ENCODE measurements around the gene POMZP3.
"Not testable (repeated sequence)": the region's sequence is repeated elsewhere in the genome, so short reads cannot be mapped to it uniquely, and the experiment has no call there.

Gene POMZP3

GRCh38 chr7:76586585-76587315 is 40.3 kb downstream of the POMZP3 start:
- DNase-seq (ENCODE audit: low read depth), result not testable (repeated sequence)

GRCh38 chr7:76583636-76584281 is 43.3 kb downstream of the POMZP3 start:
- not testable (repeated sequence) for DNase-seq (ENCODE audit: low read depth)

- not testable (repeated sequence) for DNase-seq (ENCODE audit: low read depth)
Observed at GRCh38 chr7:76582848-76583631, 44.0 kb downstream of the POMZP3 start.

- not testable (repeated sequence) for DNase-seq (ENCODE audit: low read depth)
Observed at GRCh38 chr7:76575919-76576655, 51.0 kb downstream of the POMZP3 start.

- DNase-seq (ENCODE audit: low read depth), result not testable (repeated sequence)
Observed at GRCh38 chr7:76575431-76575830, 51.6 kb downstream of the POMZP3 start.

- not testable (repeated sequence) for DNase-seq (ENCODE audit: low read depth)
Observed at GRCh38 chr7:76572296-76572695, 54.8 kb downstream of the POMZP3 start.

GRCh38 chr7:76570324-76570775 is 56.7 kb downstream of the POMZP3 start:
- not testable (repeated sequence) for DNase-seq (ENCODE audit: low read depth)

GRCh38 chr7:76568742-76569141 is 58.3 kb downstream of the POMZP3 start:
- not testable (repeated sequence) for DNase-seq (ENCODE audit: low read depth)

- DNase-seq (ENCODE audit: low read depth), result not testable (repeated sequence)
Observed at GRCh38 chr7:76567753-76568152, 59.3 kb downstream of the POMZP3 start.

- not testable (repeated sequence) for DNase-seq (ENCODE audit: low read depth)
Observed at GRCh38 chr7:76567311-76567710, 59.8 kb downstream of the POMZP3 start.

- DNase-seq (ENCODE audit: low read depth), result not testable (repeated sequence)
Observed at GRCh38 chr7:76565001-76565400, 62.1 kb downstream of the POMZP3 start.

GRCh38 chr7:76561342-76561741 is 65.7 kb downstream of the POMZP3 start:
- not testable (repeated sequence) for DNase-seq (ENCODE audit: low read depth)

- DNase-seq (ENCODE audit: low read depth), result not testable (repeated sequence)
Observed at GRCh38 chr7:76560157-76560556, 66.9 kb downstream of the POMZP3 start.
